ENCODE results near the gene SLC7A9.

DNA sequence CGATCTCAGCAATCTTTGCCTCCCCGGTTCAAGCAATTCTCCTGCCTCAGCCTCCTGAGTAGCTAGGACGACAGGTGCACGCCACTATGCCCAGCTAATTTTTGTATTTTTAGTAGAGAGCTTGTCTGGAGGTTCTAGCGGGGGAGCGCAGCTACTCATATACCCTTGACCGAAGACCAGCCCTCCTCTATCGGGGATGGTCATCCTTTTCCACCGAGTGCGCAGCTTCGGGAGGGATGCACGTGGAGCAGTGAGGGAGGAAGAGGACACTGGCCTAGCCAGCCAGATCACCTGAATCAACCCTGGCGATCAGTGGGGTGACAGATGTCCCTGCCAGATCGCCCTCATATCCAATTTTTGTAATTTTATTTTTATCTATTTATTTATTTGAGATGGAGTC is 6.8 kb downstream of the SLC7A9 start:
- TF ChIP-seq CTCF (IDR thresholded peaks at IDR 0.05) (no peak), POLR2A (IDR thresholded peaks at IDR 0.05; ENCODE audit: low read depth) (no peak), POLR2AphosphoS5 (IDR thresholded peaks at IDR 0.05) (no peak), EP300 (IDR thresholded peaks at IDR 0.05) (no peak)

All from esophagus muscularis mucosa (tissue), 4 donors.